ENCODE data around the gene BTBD16.

The BTBD16 gene

GRCh38 chr10:122271076-122271475, at the start of gene BTBD16:
Gene BTBD16 (plus strand): TSS chr10:122271296. CDS start chr10:122275082, 3,786 bp downstream.
- DNase-seq: no peak

DNA sequence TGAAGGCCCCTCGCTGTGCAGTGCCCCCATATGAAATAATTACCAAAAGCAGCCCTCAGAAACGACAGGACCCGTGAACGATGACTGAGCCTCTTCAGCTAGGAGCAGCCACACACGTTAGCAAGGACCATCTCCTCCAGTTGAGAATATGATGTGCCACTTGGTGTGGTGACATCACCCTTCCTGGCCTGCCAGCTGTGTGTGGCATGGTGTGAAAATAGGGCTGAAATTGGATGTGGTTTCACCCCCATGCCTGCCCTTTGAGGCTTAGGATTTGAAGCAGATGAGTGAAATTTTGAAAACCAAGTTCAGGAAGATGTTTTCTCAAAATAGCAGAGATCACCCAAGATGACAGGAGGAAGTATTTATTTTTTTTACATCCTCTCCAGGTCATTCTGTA, 49.1 kb upstream of the BTBD16 start:
- no peak for DNase-seq

DNA sequence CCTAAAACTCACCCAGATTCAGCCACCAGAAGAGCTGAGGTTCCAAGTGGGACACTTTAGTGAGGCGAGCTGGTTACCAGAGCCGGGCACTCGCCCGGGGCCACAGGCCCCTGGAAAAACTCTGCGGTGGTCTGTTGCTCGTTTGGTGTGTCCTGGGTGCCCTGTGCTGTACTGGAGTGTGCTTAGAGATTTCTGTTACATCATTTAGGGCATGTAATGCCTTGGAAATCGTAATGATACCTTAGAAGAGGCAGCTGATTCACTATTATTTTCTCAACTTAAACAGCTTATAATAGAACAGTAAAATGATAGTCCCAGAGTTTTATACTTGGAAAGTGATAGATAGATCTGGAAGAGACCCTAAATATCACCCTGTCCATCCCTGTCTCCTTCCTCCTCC, 48.5 kb upstream of the BTBD16 start:
- DNase-seq: no peak

- no peak for DNase-seq
These were observed 46.9 kb upstream of the BTBD16 start for GRCh38 chr10:122224159-122224558.

DNA sequence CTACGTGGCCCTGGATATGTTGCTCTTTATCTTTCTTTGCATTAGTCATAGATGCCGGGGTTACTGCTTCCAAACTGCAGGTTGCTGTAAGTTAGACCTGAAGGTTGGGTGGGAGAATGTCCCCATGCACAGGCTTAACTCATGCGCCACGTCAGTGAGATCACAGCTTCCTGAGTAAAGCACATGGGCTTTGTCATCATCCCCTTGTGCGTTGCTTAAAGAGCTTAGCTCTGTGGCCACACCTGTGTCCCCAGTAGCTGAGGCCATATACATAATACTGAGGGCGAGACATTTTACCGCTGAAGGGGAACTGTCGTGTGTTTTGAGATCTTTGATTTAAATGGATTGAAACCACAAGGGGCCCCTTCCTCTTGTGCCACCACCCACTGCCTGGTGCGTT, 45.8 kb upstream of the BTBD16 start:
- DNase-seq: no peak

GRCh38 chr10:122227754-122228153, 43.3 kb upstream of the BTBD16 start:
- DNase-seq: no peak

DNA sequence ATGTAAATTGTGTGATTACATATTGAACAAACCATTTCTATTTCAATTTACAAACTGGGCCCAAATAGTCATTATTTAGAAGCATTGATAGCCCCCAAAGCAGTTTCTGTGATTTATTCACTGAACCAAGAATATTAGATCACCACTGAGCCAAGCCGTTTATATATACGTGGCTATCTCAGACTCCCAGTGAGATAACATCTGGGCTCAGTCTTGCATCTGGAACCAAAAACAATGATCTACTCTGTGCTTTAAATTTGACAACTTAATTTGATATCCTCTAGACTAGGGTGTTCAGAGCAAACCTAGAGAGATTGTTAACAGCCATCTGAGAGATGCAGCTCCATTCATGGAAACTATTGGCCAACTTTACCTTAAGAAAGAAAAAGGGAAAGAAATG, 41.4 kb upstream of the BTBD16 start:
- DNase-seq: no peak

- no peak for DNase-seq
These were observed 40.9 kb upstream of the BTBD16 start for GRCh38 chr10:122230222-122230621.

GRCh38 chr10:122232769-122233168, 38.3 kb upstream of the BTBD16 start:
- DNase-seq: no peak

- DNase-seq: no peak
These were observed 37.2 kb upstream of the BTBD16 start for GRCh38 chr10:122233857-122234348.

DNA sequence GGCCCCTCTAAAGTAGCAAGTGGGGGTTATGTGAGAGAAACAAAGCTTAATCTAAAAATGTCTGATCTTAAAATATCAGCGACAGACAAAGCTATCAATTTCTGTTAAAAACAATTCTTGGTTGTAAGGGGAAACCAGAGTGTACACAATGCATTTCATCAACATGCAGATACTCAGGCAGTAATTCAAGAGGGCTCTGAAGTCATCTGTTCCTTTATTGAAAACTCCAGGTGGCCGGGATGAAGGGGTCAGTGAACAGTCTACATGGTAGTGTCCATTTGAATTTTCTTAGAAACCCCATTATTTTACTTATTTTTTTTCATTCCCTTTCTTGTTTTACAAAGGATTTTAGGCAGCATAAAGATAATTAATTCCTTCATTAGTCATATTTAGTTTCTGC, 36.7 kb upstream of the BTBD16 start:
- DNase-seq: no peak

DNA sequence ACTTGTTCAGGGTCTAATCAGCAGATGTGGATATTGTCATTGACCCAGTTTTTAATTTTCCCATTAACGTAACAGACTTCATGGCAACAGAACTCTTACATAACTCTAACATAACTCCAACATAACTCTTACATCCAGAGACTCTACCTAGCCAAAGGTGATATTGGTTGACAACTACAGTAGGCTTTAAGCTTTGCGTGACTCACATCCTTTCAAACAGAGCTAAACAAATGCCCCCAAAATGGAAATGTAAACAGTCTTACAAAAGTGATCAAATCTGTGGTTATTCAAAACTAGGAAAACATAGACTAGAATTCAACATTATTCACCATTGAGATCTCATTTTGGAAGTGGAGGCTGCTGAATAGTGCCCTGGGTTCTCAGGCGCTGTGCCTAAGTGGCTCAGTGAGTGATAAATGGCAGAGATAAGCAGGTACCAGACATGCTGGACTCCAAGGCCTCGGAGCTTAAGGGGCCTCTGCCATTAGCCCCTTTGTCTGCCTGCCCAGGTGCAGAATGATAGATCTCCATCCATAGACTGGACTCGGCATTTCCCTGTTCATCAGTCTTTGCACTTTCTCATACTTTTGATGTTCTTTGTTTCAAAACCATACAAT, 34.3 kb upstream of the BTBD16 start:
- no peak for DNase-seq

- no peak for DNase-seq
These were observed 33.6 kb upstream of the BTBD16 start for GRCh38 chr10:122237331-122237990.

DNA sequence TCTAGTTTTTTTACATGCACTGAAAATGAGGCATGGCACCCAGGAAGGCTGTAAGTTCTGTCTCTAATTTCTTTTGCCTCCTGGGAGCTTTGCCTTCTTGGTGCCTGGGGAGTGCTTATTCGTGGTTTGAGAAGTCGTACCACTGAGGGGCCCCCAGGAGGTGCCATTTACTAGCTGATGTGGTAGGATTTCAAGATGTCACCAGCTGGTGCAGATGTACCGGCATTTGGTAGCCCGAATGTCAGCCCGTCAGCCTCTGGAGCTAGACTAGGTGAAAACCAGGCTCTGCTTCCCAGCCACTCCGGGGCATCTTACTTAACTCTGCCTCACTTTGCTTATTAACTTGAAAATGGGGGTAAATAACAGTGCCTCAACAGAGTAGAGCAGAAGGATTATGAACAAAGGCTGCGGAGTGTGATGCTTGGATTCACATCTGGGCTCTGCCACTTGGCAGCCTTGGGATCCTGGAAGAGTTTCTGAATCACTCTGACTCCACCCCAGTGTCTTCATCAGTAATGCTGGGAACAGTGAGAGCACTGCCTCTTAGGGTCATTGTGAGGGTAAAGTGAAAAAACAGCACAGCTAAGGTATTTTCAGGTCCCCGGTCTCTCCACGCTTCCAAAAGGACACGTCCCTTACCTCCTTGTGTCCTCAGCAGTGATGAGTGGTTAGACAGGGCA, 31.4 kb upstream of the BTBD16 start:
- DNase-seq: no peak

GRCh38 chr10:122240401-122240800, 30.7 kb upstream of the BTBD16 start:
- no peak for DNase-seq

GRCh38 chr10:122241836-122242235, 29.3 kb upstream of the BTBD16 start:
- DNase-seq: no peak

- no peak for DNase-seq
These were observed 27.5 kb upstream of the BTBD16 start for GRCh38 chr10:122243550-122243949.

DNA sequence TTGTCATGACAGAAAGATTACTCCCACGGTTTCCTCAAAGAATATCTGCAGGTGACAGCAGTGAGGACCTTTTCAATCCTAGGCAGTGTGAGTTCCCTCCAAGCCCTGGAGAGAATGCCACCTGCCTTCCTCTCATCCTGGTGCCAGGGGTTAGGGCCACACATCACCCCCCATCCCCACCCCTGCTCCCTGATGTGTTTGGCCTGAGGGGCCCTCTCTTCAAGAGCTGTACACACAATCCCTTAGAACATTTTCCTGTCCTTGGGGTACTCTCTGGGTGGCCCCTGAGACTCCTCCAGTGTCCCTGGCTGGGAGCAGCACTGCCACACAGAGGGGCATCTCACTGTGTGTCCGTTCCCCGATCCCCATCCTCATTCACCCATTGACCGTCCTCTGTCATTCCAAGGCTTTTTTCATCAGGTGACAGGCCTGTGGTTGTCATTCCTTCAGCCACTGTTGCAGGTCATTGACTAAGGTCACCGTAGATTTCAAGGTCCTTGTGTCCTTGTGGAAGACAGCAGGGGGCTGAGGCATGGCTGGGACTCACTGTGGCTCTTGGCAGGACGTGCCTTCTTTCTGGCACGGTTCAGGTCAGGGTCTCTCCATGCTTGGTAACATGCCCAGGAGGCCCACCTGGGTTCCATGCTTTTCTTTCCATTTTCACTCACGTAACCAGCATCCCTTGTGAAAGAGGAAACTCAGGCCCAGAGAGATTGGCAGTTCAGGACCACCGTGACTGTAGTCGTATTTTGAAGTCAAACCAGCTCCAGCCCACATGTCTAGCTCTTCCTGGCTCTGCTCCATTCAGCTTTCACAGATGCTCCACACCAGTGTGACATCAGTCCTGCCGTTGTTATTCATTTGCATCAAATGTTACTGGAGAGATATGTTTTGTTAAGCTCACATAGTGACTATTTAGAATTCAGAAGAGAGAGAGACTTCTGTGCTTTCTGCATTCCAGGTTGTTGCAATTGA, 26.8 kb upstream of the BTBD16 start:
- DNase-seq: no peak

GRCh38 chr10:122245136-122245535, 26.0 kb upstream of the BTBD16 start:
- no peak for DNase-seq

GRCh38 chr10:122245897-122246296, 25.2 kb upstream of the BTBD16 start:
- DNase-seq: no peak

DNA sequence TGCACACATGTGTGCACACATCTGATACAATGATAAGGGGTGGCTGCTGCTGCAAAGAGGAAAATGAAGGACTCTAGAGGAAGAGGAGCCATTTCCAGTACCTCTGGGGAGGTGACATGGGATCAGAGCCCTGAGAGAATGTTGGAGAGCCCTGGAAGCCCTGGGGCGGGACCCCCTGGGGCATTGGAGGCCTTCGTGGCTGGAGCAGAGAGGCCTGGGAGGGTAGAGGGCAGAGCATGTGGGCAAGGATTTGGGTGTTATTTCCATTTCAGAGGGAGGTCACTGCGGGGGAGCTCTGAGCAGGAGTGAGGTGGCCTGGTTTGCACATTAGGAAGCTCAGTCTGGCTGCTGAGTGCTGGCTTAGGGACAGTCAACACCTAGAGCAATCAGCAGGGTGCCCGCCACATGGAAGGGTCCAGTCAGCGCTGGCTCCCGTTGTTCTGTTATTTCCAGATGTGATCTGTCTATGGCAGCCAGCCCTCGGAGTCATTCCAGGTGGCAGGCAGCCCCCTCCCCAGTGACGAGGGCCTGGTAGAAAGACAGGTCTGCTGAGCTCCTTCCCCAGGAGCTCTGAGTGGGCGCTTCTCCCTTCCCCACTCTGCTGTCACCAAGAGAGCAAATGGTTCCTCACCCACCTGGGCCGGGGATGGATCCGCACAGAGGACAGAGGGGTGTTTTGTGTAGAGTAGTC, 24.1 kb upstream of the BTBD16 start:
- no peak for DNase-seq

All from NCI-H187 treated with DMSO at 0.1 percent for 48 hours (cell line).